ENCODE measurements around the gene SMC5.
"Not testable (repeated sequence)": the region's sequence is repeated elsewhere in the genome, so short reads cannot be mapped to it uniquely, and the experiment has no call there.

SMC5 gene

DNA sequence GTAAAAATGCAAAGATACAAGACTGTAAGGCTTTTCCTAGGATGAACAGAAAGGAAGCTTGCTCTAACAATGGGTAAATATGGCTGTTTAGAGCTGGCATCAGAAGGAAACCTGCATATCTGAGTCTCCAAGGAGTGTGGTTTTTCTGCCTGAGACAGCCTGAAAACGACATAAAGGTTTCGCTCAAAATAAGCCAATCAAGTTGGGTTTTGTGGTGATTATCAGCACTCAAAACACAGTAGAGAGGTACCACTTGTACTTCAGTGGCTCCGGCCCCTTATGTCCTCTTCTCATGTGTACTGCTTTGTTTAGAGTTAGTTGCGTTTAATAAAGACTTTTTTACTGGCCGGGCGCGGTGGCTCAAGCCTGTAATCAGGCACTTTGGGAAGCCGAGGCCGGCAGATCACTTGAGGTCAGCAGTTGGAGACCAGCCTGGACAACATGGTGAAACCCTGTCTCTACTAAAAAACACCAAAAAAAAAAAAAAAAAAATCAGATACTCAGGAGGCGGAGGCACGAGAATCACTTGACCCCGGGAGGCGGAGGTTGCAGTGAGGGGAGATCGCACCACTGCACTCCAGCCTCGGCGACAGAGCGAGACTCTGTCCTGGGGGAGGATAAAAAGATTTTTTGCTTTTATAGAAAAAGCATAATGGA, 116.3 kb downstream of the SMC5 start:
- no peak for DNase-seq

DNA sequence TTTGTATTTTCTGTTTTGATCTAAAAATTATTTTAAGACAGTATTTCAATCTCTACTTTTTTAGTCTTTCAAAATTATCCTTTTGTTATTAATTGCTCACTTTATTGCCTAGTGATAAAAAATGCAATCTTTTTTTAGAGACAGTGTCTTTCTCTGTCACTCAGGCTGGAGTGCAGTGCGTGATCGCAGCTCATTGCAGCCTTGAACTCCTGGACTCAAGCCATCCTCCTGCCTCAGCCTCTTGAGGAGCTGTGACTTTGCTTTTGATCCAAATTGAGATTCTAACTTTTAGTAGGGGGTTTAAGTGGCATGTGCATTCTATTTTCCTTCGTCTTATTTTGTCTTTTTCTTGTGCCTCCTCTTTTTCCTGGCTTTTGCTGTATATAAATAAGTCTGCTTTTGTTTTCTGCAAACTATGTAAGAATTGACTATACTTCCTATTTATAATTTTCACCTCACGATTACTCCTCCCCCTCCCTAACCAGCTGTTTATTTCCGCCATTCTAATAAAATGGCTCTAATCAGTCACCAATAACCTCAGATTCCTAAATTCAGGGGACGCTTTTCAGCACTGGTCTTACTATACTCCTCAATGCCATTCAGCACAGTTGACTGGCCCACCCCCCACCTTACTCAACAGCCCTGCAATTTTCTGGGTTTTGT, 123.4 kb downstream of the SMC5 start:
- DNase-seq, result no peak

DNA sequence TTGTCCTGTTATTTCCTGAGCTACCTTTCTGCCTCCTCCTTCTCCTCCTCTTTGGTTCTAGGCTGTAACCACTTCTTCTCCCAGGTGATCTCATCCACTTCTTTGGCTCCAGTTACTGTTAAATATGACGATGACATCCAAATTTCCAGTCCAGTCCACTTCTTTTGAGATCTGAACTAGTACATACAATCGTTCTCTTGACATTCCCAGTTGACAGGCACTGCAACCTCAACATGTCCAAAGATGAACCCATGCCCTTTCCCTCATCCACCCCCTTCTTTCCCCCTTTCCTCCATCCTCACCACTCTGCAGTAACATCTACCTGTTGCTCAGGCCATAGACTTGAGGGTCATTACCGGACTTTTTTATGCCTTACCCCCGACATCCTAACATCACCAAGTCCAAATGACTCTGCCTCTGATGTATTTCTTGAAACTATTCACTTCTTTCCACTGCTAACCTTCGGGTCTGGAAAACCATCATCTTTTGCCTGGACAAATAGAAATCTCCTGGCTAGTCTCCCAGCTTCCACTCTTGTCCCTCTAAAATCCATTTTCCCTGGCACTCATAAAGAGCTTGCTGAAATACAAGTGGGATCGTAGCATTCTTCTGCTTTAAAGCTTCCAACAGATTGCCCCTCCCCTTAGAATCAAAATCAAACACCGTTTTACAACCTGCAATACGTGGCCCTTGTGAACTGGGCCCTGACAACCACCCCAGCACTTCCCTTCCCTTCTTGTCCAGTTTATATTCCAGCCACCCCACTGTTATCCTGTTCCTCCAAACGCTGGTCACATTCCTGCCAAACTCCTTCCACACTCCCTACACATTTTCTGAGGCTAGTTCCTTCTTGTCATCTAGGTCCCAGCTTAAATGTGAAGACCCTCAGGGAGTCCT, 124.2 kb downstream of the SMC5 start:
- no peak for DNase-seq

DNA sequence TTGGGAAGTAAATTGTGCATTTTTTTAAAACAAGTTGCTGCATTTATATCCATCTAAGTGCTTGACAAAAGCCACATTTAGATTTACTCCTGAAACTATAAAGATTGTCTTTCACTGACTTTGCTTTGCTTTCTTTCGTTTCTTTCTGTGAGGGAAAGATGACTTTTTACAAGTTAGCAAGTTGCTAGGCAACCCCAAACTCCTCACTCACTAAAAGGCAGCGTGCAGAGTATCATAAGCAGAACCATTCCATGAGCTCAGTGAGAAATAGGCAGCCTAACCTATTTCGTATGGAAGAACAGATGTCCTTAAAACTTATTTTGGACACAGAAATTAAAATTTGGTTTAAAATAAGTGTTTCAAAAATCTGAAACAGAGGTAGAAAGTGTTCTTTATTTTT, 126.6 kb downstream of the SMC5 start:
- DNase-seq, result no peak

DNA sequence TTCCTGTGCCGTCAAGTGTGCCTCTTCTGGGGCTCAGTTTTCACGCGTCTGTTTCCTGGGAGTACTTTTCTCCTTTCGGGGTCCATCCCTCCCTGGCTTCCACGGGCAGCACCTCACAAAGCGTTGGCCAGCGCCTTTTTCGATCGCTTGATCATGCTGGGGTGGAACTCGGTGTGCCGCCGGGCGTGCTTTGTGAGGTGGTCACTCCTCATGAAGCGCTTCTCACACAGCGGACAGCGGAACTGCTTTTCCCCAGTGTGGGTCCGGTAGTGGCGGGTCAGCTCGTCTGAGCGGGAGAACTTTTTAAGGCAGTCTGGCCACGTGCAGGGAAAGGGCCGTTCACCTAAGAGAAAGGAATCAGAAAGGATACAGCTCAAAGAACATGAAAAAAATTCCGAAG, 128.9 kb downstream of the SMC5 start:
- DNase-seq, result no peak

DNA sequence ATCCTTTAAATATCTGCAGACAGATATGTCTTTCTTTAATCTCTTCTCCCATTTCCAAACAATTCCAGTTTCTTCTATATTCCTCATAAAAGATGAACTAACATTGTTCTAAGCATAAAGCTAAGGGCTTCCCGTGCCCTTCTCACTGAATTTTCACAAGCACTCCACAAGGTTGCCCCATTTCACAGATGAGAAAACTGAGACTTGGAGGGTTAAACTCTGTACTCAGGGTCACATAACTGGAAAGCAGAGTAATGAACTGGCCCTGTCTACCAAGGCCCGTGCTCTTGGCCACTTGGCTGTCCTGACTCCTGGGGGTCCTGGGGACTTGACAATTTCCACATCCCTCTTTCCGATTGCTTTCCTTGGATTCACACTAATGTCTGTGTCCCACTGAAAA, 130.4 kb downstream of the SMC5 start:
- no peak for DNase-seq

DNA sequence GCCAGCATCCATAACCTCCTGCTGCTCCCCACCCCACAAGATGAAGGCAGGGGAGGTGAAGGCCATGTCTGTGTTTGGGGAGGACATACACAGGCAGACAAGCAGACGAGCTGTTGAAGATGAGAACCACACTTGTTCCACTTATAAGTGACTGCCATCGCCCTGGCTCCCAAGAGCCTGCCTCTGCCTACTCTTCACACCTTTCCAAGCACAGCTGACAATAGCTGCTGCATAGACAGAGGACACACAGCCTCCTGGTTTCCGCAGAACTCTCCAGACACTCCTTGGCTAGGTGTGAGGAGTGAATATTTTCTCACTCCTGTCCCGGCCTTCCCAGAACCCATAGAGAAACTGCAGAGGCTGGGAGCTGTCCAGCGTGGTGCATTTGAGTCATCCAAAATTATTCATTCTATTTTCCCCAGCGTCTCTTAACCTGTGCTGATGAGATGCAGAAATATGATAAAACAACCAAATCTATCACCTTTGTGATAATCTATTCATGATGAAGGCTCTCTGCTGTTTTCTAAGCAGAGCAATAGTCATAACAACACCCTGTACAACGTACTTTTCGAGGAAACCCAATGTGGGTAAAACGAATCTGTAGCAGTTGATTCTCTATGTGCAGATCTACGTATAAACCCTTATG, 131.0 kb downstream of the SMC5 start:
- DNase-seq, result no peak

DNA sequence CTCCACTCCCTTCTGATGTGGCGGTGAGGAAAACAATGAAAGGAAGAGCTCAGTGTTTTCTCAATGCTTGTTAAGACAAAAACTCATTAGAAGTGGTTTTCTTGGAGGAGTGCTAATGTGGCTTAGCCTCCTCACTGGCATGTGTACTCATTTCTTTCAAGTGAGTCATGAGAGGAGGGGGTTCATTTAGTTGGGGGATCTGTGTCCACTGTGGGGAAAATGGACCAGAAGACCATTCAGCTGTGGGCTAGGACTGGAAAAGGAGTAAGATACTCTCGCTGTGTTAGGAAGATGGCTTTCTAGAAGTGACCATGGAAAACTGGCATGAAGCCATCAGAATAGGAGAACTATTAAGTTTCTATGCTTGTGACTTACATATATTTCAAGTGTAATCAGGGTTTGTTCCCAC, 132.2 kb downstream of the SMC5 start:
- DNase-seq, result no peak

DNA sequence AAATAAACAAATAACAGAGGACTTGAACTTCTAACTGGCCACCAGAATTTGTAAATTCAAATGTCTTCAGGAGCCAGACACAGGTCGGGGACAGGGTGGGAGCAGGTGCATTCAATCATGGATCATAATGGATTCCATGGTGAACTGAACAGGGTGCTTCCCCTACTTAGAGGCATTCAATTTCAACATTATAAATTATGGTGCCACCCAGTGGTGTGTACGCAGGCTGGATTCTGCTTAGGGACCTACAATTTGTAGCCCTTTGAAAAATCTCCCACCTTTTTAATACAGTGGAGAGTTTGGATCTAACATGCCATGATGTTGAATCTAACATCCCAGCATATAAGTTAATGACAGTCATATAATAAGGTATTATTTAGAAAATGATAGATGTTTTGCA, 133.4 kb downstream of the SMC5 start:
- no peak for DNase-seq

DNA sequence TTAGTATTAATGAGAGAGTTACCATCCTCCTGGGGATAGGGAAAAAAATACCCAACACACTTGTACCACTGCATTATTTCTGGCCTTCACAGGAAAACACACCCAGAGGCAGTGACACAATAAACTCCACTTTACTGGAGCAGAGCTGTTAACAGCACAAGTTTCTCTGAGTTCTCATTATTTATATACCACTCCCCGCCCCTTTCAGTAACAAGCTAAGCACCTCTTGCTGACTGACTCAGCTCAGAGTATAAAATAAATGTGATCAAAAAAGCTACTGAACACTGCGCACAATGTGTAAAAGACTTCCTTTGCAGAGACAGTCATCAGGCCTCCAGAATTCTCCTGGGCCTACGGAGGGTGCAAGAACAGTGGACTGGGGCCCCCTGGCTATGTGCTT, 134.1 kb downstream of the SMC5 start:
- no peak for DNase-seq

DNA sequence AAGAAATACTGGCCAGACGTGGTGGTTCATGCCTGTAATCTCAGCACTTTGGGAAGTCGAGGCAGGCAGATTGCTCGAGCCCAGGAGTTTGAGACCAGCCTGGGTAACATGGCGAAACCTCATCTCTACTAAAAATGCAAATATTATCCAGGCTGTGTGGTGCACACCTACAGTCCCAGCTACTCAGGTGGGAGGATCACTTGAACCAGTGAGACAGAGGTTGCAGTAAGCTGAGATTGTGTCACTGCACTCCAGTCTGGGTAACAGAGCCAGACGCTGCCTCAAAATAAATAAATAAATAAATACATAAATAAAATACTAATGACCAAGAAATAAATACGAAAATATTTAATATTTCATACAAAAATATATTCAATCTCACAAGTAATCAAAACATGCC, 136.9 kb downstream of the SMC5 start:
- no peak for DNase-seq

DNA sequence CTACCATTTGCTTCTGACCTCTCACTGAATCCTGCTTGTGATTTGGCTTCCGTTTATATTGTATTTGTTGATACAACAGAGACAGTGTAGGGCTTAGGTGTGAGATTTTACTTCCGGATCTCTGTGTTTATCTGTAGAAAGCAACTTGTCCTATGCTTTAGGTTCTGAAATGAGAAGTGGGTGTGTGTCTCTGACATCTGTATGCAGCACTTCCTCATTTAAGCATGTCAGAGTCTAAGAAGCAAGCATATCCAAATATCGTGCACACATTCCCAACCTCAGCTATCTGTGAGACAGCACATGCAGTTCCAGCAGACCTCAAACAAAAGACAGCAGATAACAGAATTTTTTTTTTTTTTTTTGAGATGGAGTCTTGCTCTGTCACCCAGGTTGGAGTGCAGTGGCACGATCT, 139.4 kb downstream of the SMC5 start:
- DNase-seq, result peak in 1 of 2 donors; percentile 85

DNA sequence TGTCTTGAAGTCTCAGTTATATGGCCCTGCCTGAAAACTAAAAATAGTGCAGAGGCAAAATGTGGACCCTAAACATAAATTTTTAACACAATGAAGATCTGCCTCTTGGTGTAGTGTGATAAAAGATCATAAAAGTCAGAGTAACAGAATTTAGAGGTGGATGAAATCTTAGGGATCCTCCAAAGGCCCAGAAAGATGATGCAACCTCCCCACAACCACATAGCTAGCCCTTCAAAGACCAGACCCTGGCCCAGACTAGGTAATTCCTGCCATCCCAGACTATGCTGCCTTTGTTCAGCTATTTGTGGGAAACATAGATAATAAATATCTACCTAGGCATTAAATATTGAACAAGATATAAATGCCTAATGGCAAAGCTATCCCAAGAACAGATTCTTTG, 140.4 kb downstream of the SMC5 start:
- DNase-seq, result no peak

DNA sequence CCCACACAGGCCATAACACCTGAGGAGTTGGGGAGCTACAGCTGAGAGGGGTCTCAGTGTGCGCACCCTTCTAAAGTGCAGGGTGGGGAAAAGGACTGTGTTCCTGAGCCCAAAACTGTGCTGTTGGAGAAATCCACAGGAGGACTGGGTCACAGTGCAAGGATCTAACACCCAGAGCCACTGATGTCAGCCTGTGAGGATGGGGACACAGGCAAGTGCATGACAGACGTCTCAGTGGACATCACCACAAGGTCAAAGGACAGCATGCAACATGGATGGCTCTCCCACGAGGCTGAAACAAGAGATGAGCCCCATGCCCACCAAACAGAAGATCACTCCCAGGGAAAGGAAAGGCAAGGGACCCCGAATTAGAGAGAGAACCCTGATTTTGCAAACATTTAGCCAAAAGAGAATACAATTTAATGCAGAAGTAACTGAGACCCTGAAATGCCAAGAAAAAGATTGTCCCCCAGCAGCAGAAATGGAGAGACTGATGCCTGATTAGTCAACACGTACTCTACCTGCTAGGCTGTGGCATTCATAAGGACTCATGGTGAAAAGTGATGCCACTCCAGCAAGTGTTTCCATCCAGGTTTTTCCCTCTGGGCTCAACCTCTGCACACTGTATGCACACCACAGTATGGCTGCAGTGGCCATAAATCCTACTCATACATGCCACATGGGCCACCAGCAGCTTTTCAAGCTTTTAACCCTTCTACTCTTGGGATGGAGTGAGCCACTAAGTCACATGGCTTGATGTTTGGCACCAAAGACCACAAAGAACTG, 141.5 kb downstream of the SMC5 start:
- no peak for DNase-seq

DNA sequence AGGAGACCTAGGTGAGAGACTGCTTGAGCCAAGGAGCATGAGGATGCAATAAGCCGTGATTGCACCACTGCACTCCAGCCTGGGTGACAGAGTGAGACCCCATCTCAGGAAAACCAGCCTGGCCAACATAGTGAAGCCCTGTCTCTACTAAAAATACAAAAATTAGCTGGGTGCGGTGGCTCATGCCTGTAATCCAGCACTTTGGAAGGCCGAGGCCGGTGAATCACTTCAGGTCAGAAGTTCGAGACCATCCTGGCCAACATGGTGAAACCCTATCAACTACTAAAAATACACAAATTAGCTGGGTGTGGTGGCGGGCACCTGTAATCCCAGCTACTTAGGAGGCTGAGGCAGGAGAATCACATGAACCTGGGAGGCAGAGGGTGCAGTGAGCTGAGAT, 142.5 kb downstream of the SMC5 start:
- not testable (repeated sequence) for DNase-seq

DNA sequence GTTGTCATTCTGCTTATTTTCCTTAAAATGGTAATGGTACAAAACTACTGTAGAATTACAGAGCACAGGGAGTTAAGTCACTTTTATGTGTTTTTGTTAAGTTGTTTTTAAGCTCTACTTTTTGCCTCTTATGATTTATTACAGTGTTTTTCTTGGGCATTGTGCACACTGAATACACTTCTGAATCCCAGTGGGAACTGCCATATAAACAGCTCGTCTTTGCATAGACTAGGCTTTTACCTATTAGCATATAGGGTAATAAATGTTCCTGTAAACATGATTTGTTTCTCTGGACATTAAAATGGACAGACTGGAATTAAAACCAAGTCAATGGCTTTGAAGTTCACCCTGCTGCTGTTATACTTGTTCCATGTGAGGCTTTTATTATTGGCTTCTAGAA, 143.4 kb downstream of the SMC5 start:
- no peak for DNase-seq

DNA sequence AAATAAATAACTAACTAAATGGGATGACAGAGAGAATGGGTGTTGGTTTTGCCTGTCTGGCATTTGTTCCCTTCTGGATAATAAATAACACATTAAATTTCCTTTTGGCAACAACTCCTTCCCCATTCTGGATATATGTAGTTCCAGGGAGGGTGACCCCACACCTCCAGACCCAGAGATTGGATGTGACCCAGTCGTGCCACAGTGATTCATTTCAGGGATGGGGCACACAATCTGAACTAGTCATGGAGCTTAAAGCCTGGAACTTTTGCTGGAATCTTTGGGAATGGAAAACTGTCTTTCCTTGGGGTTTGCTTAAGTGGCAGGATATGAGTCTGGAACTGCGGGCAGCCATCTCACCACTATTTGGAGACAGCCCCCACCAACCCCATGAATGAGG, 144.4 kb downstream of the SMC5 start:
- no peak for DNase-seq

DNA sequence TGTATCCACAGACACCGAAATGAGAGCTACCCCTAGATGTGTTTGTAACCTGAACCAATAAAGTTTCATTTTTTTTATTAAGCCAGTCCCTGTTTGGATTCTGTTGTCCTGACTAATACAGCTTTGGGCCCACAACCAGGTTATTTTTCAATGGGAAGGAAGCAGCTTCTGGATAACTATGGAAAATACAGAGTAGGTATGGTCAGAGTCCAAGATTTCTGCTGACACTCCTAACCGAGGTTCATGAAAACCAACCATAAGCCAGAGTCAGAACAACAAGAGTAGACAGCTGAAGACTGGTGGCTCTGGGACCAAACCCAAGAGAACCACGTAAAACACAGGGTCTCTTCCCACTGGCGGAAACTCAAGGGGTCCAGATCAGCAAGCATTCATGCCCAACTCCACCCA, 144.8 kb downstream of the SMC5 start:
- DNase-seq, result no peak

DNA sequence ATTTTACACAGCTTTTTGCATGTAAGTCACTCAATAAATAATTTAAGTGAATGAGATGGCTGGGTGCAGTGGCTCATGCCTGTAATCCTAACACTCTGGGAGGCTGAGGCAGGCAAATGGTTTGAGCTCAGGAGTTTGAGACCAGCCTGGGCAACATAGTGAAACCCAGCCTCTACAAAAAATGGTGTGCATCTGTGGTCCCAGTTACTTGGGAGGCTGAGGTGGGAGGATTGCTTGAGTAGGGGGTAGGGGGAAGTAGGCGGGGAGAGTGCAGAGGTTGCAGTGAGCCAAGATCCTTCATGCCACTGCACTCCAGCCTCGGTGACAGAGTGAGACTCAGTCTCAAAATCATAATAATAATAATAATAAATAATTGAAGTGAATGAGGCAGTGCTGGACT, 145.5 kb downstream of the SMC5 start:
- no peak for DNase-seq
